Neural cell (in vitro differentiated cells): ENCODE measurements around the gene RPS28. TPM values are rescaled to one million over a fixed set of nuclear protein-coding genes. Genes with fewer than 3 reads are reported as not detected.

Experiments
- H2AFZ ChIP-seq: fragments of 200-600, 300-800 bp; sonication (generic), shearing (Covaris generic); 2 replicates; pipeline ENCODE4 v1.6.0; 2014; ENCODE audit warnings: low read depth, mild to moderate bottlenecking, antibody characterized with exemption, low read length, moderate library complexity
- H3F3A ChIP-seq: fragments of 200-600 bp; shearing (Covaris generic); 2 replicates; pipeline ENCODE4 v1.6.1; 2016; ENCODE audit warnings: mild to moderate bottlenecking, moderate library complexity, mixed read lengths, antibody characterized with exemption, low read length; ENCODE audit not compliant: insufficient read depth, poor library complexity, severe bottlenecking
- H3K27ac ChIP-seq: fragments of 200-600, 300-800 bp; sonication (generic), shearing (Covaris generic); 2 replicates; pipeline ENCODE4 v1.5.1; 2014; ENCODE audit warnings: mild to moderate bottlenecking, low read length, moderate library complexity
- H3K27me3 ChIP-seq: fragments of 300-800, 200-600 bp; sonication (generic), shearing (Covaris generic); 2 replicates; pipeline ENCODE4 v1.6.0; 2014; ENCODE audit warnings: mild to moderate bottlenecking, low read depth, low read length, moderate library complexity; ENCODE audit not compliant: insufficient read depth
- H3K36me3 ChIP-seq: fragments of 300-800, 200-600 bp; sonication (generic), shearing (Covaris generic); 2 replicates; pipeline ENCODE4 v1.5.1; 2014; ENCODE audit warnings: mild to moderate bottlenecking, antibody characterized with exemption, low read length, moderate library complexity; ENCODE audit not compliant: insufficient read depth
- H3K4me2 ChIP-seq: fragments of 300-800, 200-600 bp; sonication (generic), shearing (Covaris generic); 2 replicates; pipeline ENCODE4 v1.6.0; 2014; ENCODE audit warnings: mild to moderate bottlenecking, low read length
- H3K4me3 ChIP-seq: fragments of 300-800, 200-600 bp; sonication (generic), shearing (Covaris generic); 2 replicates; pipeline ENCODE4 v1.5.1; 2014; ENCODE audit warnings: mild to moderate bottlenecking, low read length, moderate library complexity
- H3K79me2 ChIP-seq: fragments of 200-600 bp; shearing (Covaris generic); replicated peaks from 2 replicates; pipeline ENCODE4 v1.6.0; 2014; ENCODE audit warnings: mild to moderate bottlenecking, low read length, moderate library complexity; ENCODE audit not compliant: insufficient read depth
- H3K9ac ChIP-seq: fragments of 300-800, 200-600 bp; sonication (generic), shearing (Covaris generic); 2 replicates; pipeline ENCODE4 v1.6.1; 2016; ENCODE audit warnings: mild to moderate bottlenecking, low read length, mixed read lengths
- H3K9me2 ChIP-seq: fragments of 200-600 bp; shearing (Covaris generic); 2 replicates; pipeline ENCODE4 v1.6.1; 2016; ENCODE audit warnings: mild to moderate bottlenecking, low read length, mixed read lengths; ENCODE audit not compliant: insufficient read depth
- H3K9me3 ChIP-seq: fragments of 200-600, 300-800 bp; sonication (generic), shearing (Covaris generic); 2 replicates; pipeline ENCODE4 v1.6.1; 2016; ENCODE audit warnings: mild to moderate bottlenecking, mixed run types, low read length, moderate library complexity, mixed read lengths
- H4K20me1 ChIP-seq: fragments of 200-600 bp; shearing (Covaris generic); 2 replicates; pipeline ENCODE4 v1.6.1; 2016; ENCODE audit warnings: mild to moderate bottlenecking, mixed run types; ENCODE audit not compliant: insufficient read depth
- CTCF ChIP-seq: fragments of 450-650 bp; IDR thresholded peaks from 2 replicates; pipeline ENCODE4 v1.5.1; 2014; ENCODE audit warnings: antibody characterized with exemption, mild to moderate bottlenecking, moderate library complexity; ENCODE audit not compliant: poor library complexity, severe bottlenecking
- EP300 ChIP-seq: fragments of 450-650 bp; conservative IDR thresholded peaks from 2 replicates; pipeline ENCODE4 v1.6.1; 2014; ENCODE audit warnings: antibody characterized with exemption, mild to moderate bottlenecking, moderate library complexity; ENCODE audit not compliant: poor library complexity, severe bottlenecking
- EZH2 ChIP-seq: fragments of 200-600, 300-800 bp; shearing (Covaris generic), sonication (generic); IDR thresholded peaks from 2 replicates; pipeline ENCODE4 v1.6.1; 2014; ENCODE audit warnings: antibody characterized with exemption, low read length, borderline replicate concordance, mild to moderate bottlenecking; ENCODE audit not compliant: insufficient read depth, poor library complexity, severe bottlenecking
- MXI1 ChIP-seq: fragments of 450-650 bp; conservative IDR thresholded peaks from 2 replicates; pipeline ENCODE4 v1.6.1; 2014; ENCODE audit warnings: antibody characterized with exemption, mild to moderate bottlenecking; ENCODE audit not compliant: poor library complexity, severe bottlenecking
- POLR2AphosphoS5 ChIP-seq: IDR thresholded peaks from 2 replicates; pipeline ENCODE4 v1.6.1; 2012
- RAD21 ChIP-seq: fragments of 450-650 bp; conservative IDR thresholded peaks from 2 replicates; pipeline ENCODE4 v1.6.1; 2014; ENCODE audit warnings: antibody characterized with exemption, mild to moderate bottlenecking, moderate library complexity
- REST ChIP-seq: IDR thresholded peaks from 2 replicates; pipeline ENCODE4 v1.6.1; 2012; ENCODE audit warnings: borderline replicate concordance
- SMC3 ChIP-seq: fragments of 450-650 bp; conservative IDR thresholded peaks from 2 replicates; pipeline ENCODE4 v1.6.1; 2014; ENCODE audit warnings: antibody characterized with exemption, mild to moderate bottlenecking, moderate library complexity; ENCODE audit not compliant: poor library complexity
- TAF1 ChIP-seq: IDR thresholded peaks from 2 replicates; pipeline ENCODE4 v1.6.1; 2012; ENCODE audit warnings: low read depth
- polyA plus RNA-seq: library from polyadenylated mRNA; depleted of rRNA; stranded (reverse); fragments of >200 nt; gene quantifications from 2 replicates; pipeline ENCODE4 v1.2.3, GENCODE V29; 2014

RPS28 gene
- polyA plus RNA-seq, 1 donor from 2014 or later: 192 TPM

GRCh38 chr19:8337728-8338127, 16.4 kb downstream of the RPS28 start:
- Histone ChIP-seq H3F3A (no peaks in the 10 kb centered on the region), H3K4me2 (no peak overlapping the region), H3K27me3 (peaks cover 58% of the 10 kb centered on the region), H3K9me2 (no peaks in the 10 kb centered on the region), H3K4me3 (no peak overlapping the region), H2AFZ (no peak overlapping the region), H3K9ac (no peak overlapping the region), H3K27ac (no peak overlapping the region), H3K9me3 (no peaks in the 10 kb centered on the region), H4K20me1 (no peaks in the 10 kb centered on the region), H3K36me3 (no peaks in the 10 kb centered on the region), H3K79me2 (no peaks in the 10 kb centered on the region)
- TF ChIP-seq EP300: no peak
- no peak for TF ChIP-seq REST
- no peak for TF ChIP-seq RAD21
- TF ChIP-seq EZH2: no peak
- no peak for TF ChIP-seq MXI1
- no peak for TF ChIP-seq TAF1
- no peak for TF ChIP-seq CTCF
- TF ChIP-seq POLR2AphosphoS5: no peak
- no peak for TF ChIP-seq SMC3

- Histone ChIP-seq H3K4me2 (no peak overlapping the region), H3K4me3 (no peak overlapping the region), H2AFZ (no peak overlapping the region), H3K79me2 (no peaks in the 10 kb centered on the region), H3F3A (no peaks in the 10 kb centered on the region), H3K9me2 (no peaks in the 10 kb centered on the region), H3K27me3 (peaks cover 59% of the 10 kb centered on the region), H3K9ac (no peak overlapping the region), H3K36me3 (no peaks in the 10 kb centered on the region), H3K27ac (no peak overlapping the region), H4K20me1 (no peaks in the 10 kb centered on the region), H3K9me3 (no peaks in the 10 kb centered on the region)
- TF ChIP-seq POLR2AphosphoS5 (no peak), CTCF (no peak), TAF1 (no peak), RAD21 (no peak), REST (no peak), MXI1 (no peak), EZH2 (no peak), EP300 (no peak), SMC3 (no peak)
These were observed 17.5 kb downstream of the RPS28 start for GRCh38 chr19:8338835-8339234.
